ENCODE data around the gene ST6GALNAC5.
"Not testable (repeated sequence)": the region's sequence is repeated elsewhere in the genome, so short reads cannot be mapped to it uniquely, and the experiment has no call there.

The ST6GALNAC5 gene

GRCh38 chr1:76871355-76871974 lies 4.2 kb downstream of the ST6GALNAC5 start:
- no peak overlapping the region for H3K4me3 ChIP-seq (ENCODE audit: low read length)
- peaks cover 8% of the 10 kb centered on the region for H3K9me3 ChIP-seq (ENCODE audit: low read length)
- H3K27me3 ChIP-seq (ENCODE audit: insufficient read depth, low read length), result no peaks in the 10 kb centered on the region
- H3K36me3 ChIP-seq (ENCODE audit: insufficient read depth, low read length), result peaks cover 10% of the 10 kb centered on the region
- peaks cover 14% of the 10 kb centered on the region for H3K4me1 ChIP-seq (ENCODE audit: insufficient read depth, low read length)
- H2AFZ ChIP-seq (ENCODE audit: low read depth, low read length), result no peak overlapping the region

DNA sequence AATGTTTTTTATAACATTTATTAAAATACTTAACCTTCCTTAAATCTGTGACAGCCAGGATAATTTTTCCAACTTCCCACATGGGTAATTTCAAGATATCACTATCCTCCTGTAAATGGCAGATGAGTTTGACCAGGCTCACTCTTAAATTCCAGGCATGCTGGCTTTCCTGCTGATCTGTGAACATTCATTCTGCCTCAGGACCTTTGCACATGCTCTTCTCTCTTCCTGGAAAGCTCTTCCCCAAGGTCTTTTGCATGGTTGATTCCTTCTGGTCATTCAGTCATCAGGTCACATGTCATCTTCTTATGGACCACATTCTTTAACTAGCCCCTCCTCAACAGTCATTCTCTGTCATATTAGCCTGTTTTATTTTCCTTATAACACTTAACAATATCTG lies 5.7 kb downstream of the ST6GALNAC5 start:
- peaks cover 10% of the 10 kb centered on the region for H3K36me3 ChIP-seq (ENCODE audit: insufficient read depth, low read length)
- H3K27me3 ChIP-seq (ENCODE audit: insufficient read depth, low read length), result no peaks in the 10 kb centered on the region
- no peak overlapping the region for H2AFZ ChIP-seq (ENCODE audit: low read depth, low read length)
- peaks cover 11% of the 10 kb centered on the region for H3K9me3 ChIP-seq (ENCODE audit: low read length)
- H3K4me1 ChIP-seq (ENCODE audit: insufficient read depth, low read length), result peaks cover 14% of the 10 kb centered on the region
- H3K4me3 ChIP-seq (ENCODE audit: low read length), result no peak overlapping the region

GRCh38 chr1:76876655-76877395 lies 9.5 kb downstream of the ST6GALNAC5 start:
- Histone ChIP-seq H3K4me1 (ENCODE audit: insufficient read depth, low read length) (peaks cover 14% of the 10 kb centered on the region), H3K9me3 (ENCODE audit: low read length) (peaks cover 11% of the 10 kb centered on the region), H2AFZ (ENCODE audit: low read depth, low read length) (no peak overlapping the region), H3K27me3 (ENCODE audit: insufficient read depth, low read length) (no peaks in the 10 kb centered on the region), H3K36me3 (ENCODE audit: insufficient read depth, low read length) (peaks cover 7% of the 10 kb centered on the region), H3K4me3 (ENCODE audit: low read length) (no peak overlapping the region)

- H3K4me3 ChIP-seq (ENCODE audit: low read length); H2AFZ ChIP-seq (ENCODE audit: low read depth, low read length); H3K27me3 ChIP-seq (ENCODE audit: insufficient read depth, low read length); H3K9me3 ChIP-seq (ENCODE audit: low read length); H3K36me3 ChIP-seq (ENCODE audit: insufficient read depth, low read length): not testable (repeated sequence)
- peaks cover 14% of the 10 kb centered on the region for H3K4me1 ChIP-seq (ENCODE audit: insufficient read depth, low read length)
Observed at GRCh38 chr1:76879014-76879413, 11.7 kb downstream of the ST6GALNAC5 start.

DNA sequence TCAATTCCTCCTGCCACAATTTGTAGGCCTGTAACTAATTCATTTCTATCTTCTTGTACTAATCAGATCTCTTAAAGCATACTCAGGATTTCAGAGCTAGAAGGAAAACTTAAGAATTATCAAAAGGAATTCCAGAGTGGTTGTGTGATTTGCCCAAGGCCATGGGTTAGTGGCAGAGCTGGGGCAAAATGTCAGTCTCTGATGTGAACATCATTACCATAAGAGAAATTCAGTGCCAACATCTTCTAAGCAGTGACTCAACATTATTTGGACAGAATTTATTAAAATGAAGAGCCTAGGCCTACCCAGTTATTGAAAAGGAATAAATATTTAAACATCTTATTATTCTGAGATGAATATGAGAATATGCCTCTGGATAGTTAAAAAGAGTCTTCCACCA lies 14.5 kb downstream of the ST6GALNAC5 start:
- no peaks in the 10 kb centered on the region for H3K27me3 ChIP-seq (ENCODE audit: insufficient read depth, low read length)

DNA sequence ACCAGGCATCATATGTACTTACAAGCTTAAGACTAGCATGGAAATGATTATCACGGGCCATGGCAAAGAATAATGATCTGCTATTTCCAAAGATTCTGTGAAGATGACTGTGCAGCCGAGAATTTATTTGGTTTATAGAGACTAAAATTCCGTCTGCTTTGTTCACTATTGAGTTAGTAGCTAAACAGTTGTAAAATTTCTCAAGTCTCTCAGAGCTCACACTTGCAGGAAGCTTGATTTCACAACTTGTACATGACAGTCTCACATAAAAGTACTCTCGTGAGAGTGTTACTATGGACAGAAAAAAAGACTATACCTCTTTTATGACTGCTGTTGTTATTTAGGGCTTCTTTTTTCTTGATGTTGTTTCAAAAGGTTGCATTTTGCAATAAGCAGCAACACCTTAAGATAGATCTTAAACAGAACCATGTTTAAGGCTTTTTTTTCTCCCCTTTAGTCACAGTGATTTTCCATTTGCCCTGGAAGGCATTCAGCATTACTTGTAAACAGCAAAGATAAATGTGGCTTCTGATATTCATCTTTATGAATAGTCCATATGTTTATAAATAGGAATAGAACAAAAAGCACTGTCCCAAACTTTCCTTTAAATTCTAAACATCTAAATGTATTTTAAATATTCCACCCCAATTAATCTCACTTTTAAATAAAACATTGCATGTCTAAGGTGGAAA lies 24.8 kb downstream of the ST6GALNAC5 start:
- Histone ChIP-seq H2AFZ (ENCODE audit: low read depth, low read length) (no peak overlapping the region), H3K4me1 (ENCODE audit: insufficient read depth, low read length) (peaks cover 3% of the 10 kb centered on the region), H3K27me3 (ENCODE audit: insufficient read depth, low read length) (no peaks in the 10 kb centered on the region), H3K4me3 (ENCODE audit: low read length) (no peak overlapping the region), H3K9me3 (ENCODE audit: low read length) (peaks cover 7% of the 10 kb centered on the region), H3K36me3 (ENCODE audit: insufficient read depth, low read length) (no peaks in the 10 kb centered on the region)

More for the DNA sequence above, 14.5 kb downstream of the ST6GALNAC5 start:
- peaks cover 14% of the 10 kb centered on the region for H3K4me1 ChIP-seq (ENCODE audit: insufficient read depth, low read length)
- H3K9me3 ChIP-seq (ENCODE audit: low read length), result peaks cover 5% of the 10 kb centered on the region
- H3K4me3 ChIP-seq (ENCODE audit: low read length), result no peak overlapping the region
- no peak overlapping the region for H2AFZ ChIP-seq (ENCODE audit: low read depth, low read length)
- no peaks in the 10 kb centered on the region for H3K36me3 ChIP-seq (ENCODE audit: insufficient read depth, low read length)

DNA sequence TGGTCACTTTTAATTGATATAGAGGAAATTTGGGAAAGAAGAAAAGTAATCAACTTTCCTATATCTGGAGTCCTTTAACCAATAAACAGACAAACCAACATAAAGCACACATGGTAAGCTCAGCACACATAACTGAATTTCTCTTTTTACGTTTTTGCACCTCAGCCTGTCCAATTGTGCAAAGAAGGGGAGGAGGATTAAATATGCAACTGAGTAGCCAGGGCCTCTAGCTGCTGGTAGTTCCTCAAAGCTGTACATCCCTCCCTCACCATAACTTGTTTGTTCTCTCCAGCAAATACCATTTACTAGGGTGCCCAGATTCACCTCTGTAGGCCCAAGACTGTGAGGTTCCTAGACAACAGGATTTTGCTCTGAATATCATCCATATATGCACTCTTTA lies 25.4 kb downstream of the ST6GALNAC5 start:
- no peak overlapping the region for H2AFZ ChIP-seq (ENCODE audit: low read depth, low read length)
- no peak overlapping the region for H3K4me3 ChIP-seq (ENCODE audit: low read length)
- peaks cover 7% of the 10 kb centered on the region for H3K9me3 ChIP-seq (ENCODE audit: low read length)
- H3K4me1 ChIP-seq (ENCODE audit: insufficient read depth, low read length), result peaks cover 3% of the 10 kb centered on the region
- H3K36me3 ChIP-seq (ENCODE audit: insufficient read depth, low read length), result no peaks in the 10 kb centered on the region
- H3K27me3 ChIP-seq (ENCODE audit: insufficient read depth, low read length), result no peaks in the 10 kb centered on the region

GRCh38 chr1:76901158-76901767 lies 34.0 kb downstream of the ST6GALNAC5 start:
- H3K9me3 ChIP-seq (ENCODE audit: low read length), result no peaks in the 10 kb centered on the region
- no peak overlapping the region for H2AFZ ChIP-seq (ENCODE audit: low read depth, low read length)
- no peaks in the 10 kb centered on the region for H3K27me3 ChIP-seq (ENCODE audit: insufficient read depth, low read length)
- H3K4me3 ChIP-seq (ENCODE audit: low read length), result no peak overlapping the region
- no peaks in the 10 kb centered on the region for H3K36me3 ChIP-seq (ENCODE audit: insufficient read depth, low read length)
- no peaks in the 10 kb centered on the region for H3K4me1 ChIP-seq (ENCODE audit: insufficient read depth, low read length)

DNA sequence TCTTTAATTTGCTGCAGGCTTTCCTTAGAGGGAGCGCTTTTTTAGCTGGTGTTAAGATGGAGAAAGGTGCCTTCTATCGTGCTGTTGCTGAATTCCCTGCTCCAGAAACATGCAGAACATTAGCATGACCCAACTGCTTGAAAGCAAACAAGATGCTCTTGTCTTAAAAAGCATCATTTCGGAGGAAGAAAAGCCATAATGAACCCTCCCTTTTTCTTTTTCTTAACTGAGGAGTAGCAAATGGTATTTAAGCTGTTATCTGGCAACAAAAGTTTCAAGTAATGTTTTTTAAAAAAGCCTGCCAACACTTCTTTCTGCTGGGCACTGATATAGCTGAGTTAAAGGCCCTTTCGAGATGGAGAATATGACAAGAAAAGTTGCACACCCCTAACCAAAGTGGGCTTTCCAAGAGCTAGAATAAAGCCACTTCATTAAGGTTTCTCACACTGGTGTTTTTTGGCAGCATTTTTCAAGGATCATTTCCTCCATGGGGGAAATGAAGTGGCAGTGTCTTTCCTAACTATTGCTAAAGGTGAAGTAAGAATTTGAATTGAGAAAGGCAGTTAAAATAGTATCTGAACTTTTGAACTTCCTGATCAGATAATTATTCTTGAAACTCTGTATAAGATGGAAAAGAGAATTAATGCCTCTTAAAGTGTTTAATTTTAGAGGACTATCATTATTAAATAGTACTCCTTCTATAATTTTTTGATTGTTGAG lies 38.8 kb downstream of the ST6GALNAC5 start:
- no peaks in the 10 kb centered on the region for H3K36me3 ChIP-seq (ENCODE audit: insufficient read depth, low read length)
- H3K27me3 ChIP-seq (ENCODE audit: insufficient read depth, low read length), result no peaks in the 10 kb centered on the region
- H3K4me3 ChIP-seq (ENCODE audit: low read length), result no peak overlapping the region
- no peaks in the 10 kb centered on the region for H3K9me3 ChIP-seq (ENCODE audit: low read length)
- H3K4me1 ChIP-seq (ENCODE audit: insufficient read depth, low read length), result no peaks in the 10 kb centered on the region
- no peak overlapping the region for H2AFZ ChIP-seq (ENCODE audit: low read depth, low read length)

DNA sequence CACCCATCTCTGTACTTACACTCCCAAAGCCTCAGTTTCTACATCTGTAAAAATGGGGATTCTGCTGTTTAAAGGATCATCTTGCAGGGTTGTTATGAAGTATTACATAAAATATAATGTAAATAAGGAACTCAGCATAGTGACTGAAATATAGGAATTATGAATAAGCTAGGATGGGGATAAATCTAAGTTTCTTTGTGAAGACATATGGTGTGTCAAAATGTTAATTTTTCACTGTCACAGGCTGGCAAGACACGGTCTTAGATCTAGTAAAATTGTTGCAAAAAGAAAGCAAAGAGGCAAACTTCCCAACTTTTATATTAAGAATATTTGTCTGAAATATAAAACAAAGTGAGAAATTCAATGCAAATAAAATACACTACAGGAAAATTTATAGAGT lies 42.0 kb downstream of the ST6GALNAC5 start:
- Histone ChIP-seq H3K4me1 (ENCODE audit: insufficient read depth, low read length) (no peaks in the 10 kb centered on the region), H3K27me3 (ENCODE audit: insufficient read depth, low read length) (no peaks in the 10 kb centered on the region), H3K36me3 (ENCODE audit: insufficient read depth, low read length) (no peaks in the 10 kb centered on the region), H3K9me3 (ENCODE audit: low read length) (no peaks in the 10 kb centered on the region), H3K4me3 (ENCODE audit: low read length) (no peak overlapping the region), H2AFZ (ENCODE audit: low read depth, low read length) (no peak overlapping the region)

- no peak overlapping the region for H3K4me3 ChIP-seq (ENCODE audit: low read length)
- no peaks in the 10 kb centered on the region for H3K9me3 ChIP-seq (ENCODE audit: low read length)
- H2AFZ ChIP-seq (ENCODE audit: low read depth, low read length), result no peak overlapping the region
- H3K4me1 ChIP-seq (ENCODE audit: insufficient read depth, low read length), result no peaks in the 10 kb centered on the region
- H3K27me3 ChIP-seq (ENCODE audit: insufficient read depth, low read length), result no peaks in the 10 kb centered on the region
- no peaks in the 10 kb centered on the region for H3K36me3 ChIP-seq (ENCODE audit: insufficient read depth, low read length)
Observed at GRCh38 chr1:76919085-76919484, 51.8 kb downstream of the ST6GALNAC5 start.

GRCh38 chr1:76921590-76921989 lies 54.3 kb downstream of the ST6GALNAC5 start:
- Histone ChIP-seq H3K27me3 (ENCODE audit: insufficient read depth, low read length) (no peaks in the 10 kb centered on the region), H3K4me1 (ENCODE audit: insufficient read depth, low read length) (no peaks in the 10 kb centered on the region)

More at GRCh38 chr1:76921590-76921989, 54.3 kb downstream of the ST6GALNAC5 start:
- no peaks in the 10 kb centered on the region for H3K9me3 ChIP-seq (ENCODE audit: low read length)
- no peak overlapping the region for H3K4me3 ChIP-seq (ENCODE audit: low read length)
- H2AFZ ChIP-seq (ENCODE audit: low read depth, low read length), result no peak overlapping the region
- no peaks in the 10 kb centered on the region for H3K36me3 ChIP-seq (ENCODE audit: insufficient read depth, low read length)
